GM19351 (cell line): ENCODE measurements around the gene TSKS.

Experiments used
- ATAC-seq: cut with Tn5 transposase; IDR thresholded peaks from one replicate; pipeline ENCODE4 v1.9.1; 2021; ENCODE audit warnings: mild to moderate bottlenecking, moderate library complexity; ENCODE audit not compliant: unreplicated experiment

The TSKS gene, protein sequence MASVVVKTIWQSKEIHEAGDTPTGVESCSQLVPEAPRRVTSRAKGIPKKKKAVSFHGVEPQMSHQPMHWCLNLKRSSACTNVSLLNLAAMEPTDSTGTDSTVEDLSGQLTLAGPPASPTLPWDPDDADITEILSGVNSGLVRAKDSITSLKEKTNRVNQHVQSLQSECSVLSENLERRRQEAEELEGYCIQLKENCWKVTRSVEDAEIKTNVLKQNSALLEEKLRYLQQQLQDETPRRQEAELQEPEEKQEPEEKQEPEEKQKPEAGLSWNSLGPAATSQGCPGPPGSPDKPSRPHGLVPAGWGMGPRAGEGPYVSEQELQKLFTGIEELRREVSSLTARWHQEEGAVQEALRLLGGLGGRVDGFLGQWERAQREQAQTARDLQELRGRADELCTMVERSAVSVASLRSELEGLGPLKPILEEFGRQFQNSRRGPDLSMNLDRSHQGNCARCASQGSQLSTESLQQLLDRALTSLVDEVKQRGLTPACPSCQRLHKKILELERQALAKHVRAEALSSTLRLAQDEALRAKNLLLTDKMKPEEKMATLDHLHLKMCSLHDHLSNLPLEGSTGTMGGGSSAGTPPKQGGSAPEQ

DNA sequence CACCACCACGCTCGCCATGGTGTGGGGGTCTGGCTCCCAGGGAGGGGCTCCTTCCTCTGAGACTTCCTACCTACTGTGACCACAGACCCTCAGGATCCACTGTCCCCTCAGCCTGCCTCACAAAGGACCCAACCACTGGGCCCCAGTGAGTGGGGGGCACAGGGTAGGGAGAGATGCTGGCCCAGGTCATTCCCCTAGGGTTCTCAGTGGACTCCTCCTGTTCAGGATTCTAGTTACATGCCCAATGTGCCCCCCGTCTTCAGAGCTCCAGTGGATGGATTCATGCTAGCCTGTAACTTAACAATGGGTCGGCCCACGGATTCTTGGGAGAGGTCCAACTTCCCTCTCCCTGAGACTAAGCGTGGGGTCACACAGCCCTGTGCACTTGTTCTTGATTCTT is at the start of gene TSKS:
TSKS (minus strand) TSS at position 77 of the 400 bp plus-strand sequence; CDS start at position 18, 59 bp downstream.
- no peak for ATAC-seq

GRCh38 chr19:49812452-49812996 is 49.4 kb upstream of the TSKS start:
- no peak for ATAC-seq

- ATAC-seq, result no peak
These were observed 48.2 kb upstream of the TSKS start for GRCh38 chr19:49811328-49811727.

DNA sequence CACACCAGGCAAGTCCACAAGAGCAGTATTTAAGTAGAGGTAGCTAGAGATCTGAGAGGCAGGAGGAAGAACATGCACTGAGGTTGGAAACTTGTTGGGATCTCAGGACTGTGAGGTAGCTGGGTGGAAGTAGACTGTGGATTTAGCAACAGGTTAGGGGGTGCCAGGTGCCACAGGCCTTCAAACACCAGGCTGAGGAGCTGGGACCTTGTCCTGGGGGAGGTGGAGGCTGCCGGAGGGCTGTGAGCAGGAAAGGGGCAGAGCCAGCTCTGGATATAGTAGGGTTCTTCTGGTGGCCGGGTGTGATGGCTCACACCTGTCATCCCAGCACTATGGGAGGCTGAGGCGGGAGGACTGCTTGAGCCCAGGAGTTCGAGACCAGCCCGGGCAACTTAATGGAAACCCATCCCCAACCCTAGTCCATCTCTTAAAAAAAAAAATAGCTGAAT is 46.9 kb upstream of the TSKS start:
- no peak for ATAC-seq

GRCh38 chr19:49809160-49809940 is 46.2 kb upstream of the TSKS start:
- no peak for ATAC-seq

- no peak for ATAC-seq
These were observed 45.6 kb upstream of the TSKS start for GRCh38 chr19:49808711-49809159.

DNA sequence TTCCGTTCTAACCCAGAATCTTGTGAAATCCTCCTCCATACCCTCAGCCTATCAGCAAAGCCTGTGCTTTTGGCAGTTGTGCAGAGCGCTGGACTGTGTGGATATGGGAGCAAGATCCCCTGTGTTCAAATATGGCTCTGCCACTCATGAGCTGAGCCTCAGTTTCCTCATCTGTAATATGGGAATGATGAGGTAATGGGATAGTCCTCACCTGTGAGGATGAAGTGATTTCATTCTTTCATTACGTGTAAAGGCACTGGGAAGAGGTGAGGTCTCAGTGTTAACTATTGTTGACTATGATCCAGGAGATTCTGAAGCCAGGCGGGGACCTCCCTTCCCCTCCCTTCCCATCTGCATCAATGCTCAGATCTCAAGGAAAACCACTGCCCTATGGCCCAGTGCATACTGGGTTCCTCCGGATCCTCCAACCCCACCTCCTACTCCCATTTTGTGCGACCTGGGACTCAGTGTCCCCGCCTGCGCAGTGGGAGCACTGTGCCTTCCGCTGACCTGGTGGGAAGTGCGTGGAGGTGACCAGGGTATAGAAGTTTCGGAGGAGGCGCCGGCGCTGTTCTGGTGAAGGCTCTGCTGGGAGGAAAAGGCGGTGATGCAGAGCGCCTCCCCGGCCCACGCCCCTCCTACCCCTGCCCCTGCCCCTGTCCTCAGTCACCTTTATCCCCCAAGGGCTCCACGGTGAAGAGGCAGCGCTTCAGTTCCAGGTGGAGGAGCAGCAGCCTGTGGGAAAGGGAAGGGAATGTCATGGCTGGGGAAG is 45.0 kb upstream of the TSKS start:
- ATAC-seq, result no peak

GRCh38 chr19:49807058-49807903 is 44.2 kb upstream of the TSKS start:
- no peak for ATAC-seq

GRCh38 chr19:49806620-49806959 is 43.5 kb upstream of the TSKS start:
- no peak for ATAC-seq

DNA sequence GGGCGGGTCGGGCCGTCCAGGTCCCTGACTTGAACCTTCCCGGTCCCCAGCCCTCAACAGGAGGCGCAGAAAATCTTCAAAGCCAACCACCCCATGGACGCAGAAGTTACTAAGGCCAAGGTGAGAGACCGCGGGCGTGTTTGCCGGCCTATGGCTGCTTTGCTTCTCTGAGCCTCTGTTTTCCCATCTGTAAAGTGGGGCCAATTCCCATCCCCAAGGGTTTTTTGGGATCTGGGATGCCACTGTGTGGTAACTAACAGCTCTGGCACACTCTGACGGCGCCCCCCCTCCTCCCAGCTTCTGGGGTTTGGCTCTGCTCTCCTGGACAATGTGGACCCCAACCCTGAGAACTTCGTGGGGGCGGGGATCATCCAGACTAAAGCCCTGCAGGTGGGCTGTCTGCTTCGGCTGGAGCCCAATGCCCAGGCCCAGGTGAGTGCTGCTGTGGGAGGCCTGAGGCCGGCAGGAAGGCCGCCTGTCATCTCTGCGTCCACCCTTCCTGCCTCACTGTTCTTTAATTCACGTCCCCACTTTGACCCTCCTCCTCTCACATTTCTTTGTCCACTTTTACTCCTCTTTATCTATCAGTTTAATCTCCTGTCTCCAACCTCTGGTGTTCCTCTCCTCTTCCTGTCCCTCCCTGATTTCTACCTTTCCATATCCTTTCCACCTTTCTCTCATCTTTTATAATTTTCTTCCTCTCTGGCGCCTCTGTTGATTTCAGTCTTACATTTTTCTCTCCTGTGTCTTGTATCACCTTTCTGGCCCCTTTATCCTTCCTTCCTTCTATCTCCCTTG is 42.9 kb upstream of the TSKS start:
- ATAC-seq, result no peak

DNA sequence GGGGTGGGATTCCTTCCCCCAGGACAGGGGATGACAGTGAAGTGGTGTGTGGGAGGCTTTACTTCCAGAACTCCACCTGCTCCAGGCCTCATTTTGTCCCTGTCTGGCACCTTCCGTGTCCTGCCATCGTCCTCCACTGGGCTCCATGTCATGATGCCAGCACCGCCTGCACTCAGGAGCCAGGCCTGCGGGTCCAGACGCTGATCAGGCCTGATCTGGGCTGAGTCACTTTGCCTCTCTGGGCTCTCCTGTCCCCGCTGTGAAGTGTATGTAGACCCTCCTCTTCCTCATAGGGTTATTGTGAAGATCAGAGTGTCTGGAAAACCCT is 40.4 kb upstream of the TSKS start:
- no peak for ATAC-seq

GRCh38 chr19:49802836-49803528 is 39.9 kb upstream of the TSKS start:
- no peak for ATAC-seq

DNA sequence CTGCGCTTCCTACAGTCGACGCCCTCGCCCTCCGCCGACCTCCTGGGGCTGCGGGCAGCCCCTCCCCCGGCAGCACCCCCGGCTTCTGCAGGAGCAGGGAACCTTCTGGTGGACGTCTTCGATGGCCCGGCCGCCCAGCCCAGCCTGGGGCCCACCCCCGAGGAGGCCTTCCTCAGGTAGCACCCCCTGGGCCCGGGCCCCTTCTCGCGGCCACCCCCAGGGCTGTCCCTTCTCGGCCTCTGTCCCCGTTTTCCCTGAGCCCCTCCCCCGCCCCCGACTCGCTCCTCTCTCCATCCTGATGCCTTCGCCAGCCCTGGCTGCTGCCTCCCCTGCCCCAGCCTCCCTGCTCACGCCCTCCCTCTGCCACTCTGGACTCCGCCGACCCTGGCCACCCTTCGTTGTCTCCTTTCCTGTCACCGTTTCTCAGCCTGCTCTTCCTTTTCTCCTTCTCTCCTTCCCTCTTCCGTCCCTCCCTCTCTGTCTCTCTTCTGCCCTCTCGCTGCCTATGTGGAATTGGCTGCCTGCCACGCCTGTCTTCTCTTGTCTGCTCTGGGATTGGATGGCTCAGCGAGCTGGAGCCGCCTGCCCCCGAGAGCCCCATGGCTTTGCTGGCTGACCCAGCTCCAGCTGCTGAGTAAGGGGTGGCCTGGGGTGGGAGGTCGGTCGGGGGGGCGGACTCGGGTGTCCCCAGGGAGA is 39.0 kb upstream of the TSKS start:
- no peak for ATAC-seq

DNA sequence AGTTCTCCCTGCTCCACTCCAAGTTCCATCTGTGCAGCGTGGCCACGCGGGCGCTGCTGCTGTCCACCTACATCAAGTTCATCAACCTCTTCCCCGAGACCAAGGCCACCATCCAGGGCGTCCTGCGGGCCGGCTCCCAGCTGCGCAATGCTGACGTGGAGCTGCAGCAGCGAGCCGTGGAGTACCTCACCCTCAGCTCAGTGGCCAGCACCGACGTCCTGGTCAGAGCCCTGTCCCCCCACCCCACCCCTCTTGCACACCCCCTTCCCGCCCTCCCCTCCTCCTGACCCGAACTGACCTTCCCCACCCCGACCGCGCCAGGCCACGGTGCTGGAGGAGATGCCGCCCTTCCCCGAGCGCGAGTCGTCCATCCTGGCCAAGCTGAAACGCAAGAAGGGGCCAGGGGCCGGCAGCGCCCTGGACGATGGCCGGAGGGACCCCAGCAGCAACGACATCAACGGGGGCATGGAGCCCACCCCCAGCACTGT is 38.3 kb upstream of the TSKS start:
- ATAC-seq, result no peak

- ATAC-seq, result no peak
These were observed 37.7 kb upstream of the TSKS start for GRCh38 chr19:49800771-49801170.

DNA sequence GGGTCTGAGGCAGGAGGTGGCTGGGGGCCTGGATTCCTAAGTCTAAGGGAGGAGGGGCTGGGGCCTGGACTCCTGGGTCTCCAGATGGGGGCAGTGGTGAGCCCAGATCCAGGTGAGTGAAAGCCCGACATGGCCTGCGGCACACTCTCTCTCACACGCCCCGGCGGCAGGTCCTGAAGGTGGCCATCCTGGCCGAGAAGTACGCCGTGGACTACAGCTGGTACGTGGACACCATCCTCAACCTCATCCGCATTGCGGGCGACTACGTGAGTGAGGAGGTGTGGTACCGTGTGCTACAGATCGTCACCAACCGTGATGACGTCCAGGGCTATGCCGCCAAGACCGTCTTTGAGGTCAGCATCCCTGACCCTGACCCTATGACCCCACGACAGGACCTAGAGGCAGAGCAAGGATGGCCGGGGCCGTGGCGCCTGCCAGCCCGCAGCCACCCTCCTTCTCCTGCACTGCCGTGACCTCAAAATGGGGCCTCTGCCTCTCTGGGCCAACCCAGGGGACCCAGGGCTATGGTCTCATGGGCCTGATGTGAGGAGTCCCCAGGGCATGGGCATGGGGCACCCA is 36.8 kb upstream of the TSKS start:
- ATAC-seq, result no peak

DNA sequence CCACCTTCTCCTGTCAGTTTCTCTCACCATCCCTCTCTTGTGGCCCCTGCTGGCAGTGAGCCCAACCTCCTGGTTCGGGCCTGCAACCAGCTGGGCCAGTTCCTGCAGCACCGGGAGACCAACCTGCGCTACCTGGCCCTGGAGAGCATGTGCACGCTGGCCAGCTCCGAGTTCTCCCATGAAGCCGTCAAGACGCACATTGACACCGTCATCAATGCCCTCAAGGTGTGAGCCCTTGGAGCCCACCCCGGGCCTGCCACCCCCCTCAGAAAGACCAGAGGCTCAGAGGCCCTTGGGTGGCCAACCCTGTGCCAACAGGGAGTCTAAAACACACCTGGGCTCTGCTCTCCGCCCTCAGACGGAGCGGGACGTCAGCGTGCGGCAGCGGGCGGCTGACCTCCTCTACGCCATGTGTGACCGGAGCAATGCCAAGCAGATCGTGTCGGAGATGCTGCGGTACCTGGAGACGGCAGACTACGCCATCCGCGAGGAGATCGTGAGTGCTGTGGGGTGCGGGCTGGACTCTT is 36.2 kb upstream of the TSKS start:
- ATAC-seq, result no peak
